GM12892 (cell line): Measurements from ENCODE around the gene ZCCHC2.

ENCODE experiments used
- DNase-seq: peaks from one replicate; pipeline ENCODE4 v3.0.0; 2011; ENCODE audit not compliant: insufficient read length
- FAIRE-seq: peaks from 2 replicates; lab custom pipeline; 2011; peaks lifted over from hg19 to GRCh38; lab: Jason Lieb, UNC
- POLR2A ChIP-seq: IDR thresholded peaks from 2 replicates; pipeline ENCODE4 v1.6.1; 2011; ENCODE audit warnings: low read depth, low read length, control low read depth
- POLR2AphosphoS5 ChIP-seq: IDR thresholded peaks from 2 replicates; pipeline ENCODE4 v1.6.1; 2011; ENCODE audit warnings: low read depth, low read length, control low read depth
- TAF1 ChIP-seq: IDR thresholded peaks from 2 replicates; pipeline ENCODE4 v1.6.1; 2011; ENCODE audit warnings: low read depth, mild to moderate bottlenecking, control low read depth, low read length, borderline replicate concordance

Gene ZCCHC2

GRCh38 chr18:62514570-62514969, 8.3 kb upstream of the ZCCHC2 start:
- TF ChIP-seq POLR2AphosphoS5 (no peak), TAF1 (no peak), POLR2A (no peak)
- no peak for DNase-seq
- no peak for FAIRE-seq

- DNase-seq (no peak), FAIRE-seq (no peak)
- TF ChIP-seq POLR2AphosphoS5, result no peak
- TF ChIP-seq POLR2A, result no peak
- no peak for TF ChIP-seq TAF1
Observed at GRCh38 chr18:62516242-62516641, 6.6 kb upstream of the ZCCHC2 start.

GRCh38 chr18:62518460-62519375, 4.1 kb upstream of the ZCCHC2 start:
- no peak for DNase-seq
- no peak for TF ChIP-seq TAF1
- no peak for FAIRE-seq

GRCh38 chr18:62519684-62520083, 3.1 kb upstream of the ZCCHC2 start:
- no peak for TF ChIP-seq POLR2A
- TF ChIP-seq TAF1, result no peak
- TF ChIP-seq POLR2AphosphoS5, result no peak
- FAIRE-seq (no peak), DNase-seq (no peak)

GRCh38 chr18:62521082-62521481, 1.7 kb upstream of the ZCCHC2 start:
- DNase-seq (no peak), FAIRE-seq (no peak)
- no peak for TF ChIP-seq POLR2A
- no peak for TF ChIP-seq TAF1
- no peak for TF ChIP-seq POLR2AphosphoS5

- DNase-seq (no peak), FAIRE-seq (no peak)
- no peak for TF ChIP-seq POLR2A
- no peak for TF ChIP-seq POLR2AphosphoS5
- TF ChIP-seq TAF1, result no peak
Observed at GRCh38 chr18:62521593-62521992, 1.2 kb upstream of the ZCCHC2 start.

- FAIRE-seq (no peak), DNase-seq (no peak)
Observed at GRCh38 chr18:62522178-62522503, 684 bp upstream of the ZCCHC2 start.

GRCh38 chr18:62523255-62523588, 397 bp downstream of the ZCCHC2 start:
- no peak for TF ChIP-seq POLR2A
- no peak for TF ChIP-seq TAF1
- TF ChIP-seq POLR2AphosphoS5, result no peak
- FAIRE-seq (no peak), DNase-seq (no peak)

More at GRCh38 chr18:62522178-62522503, 684 bp upstream of the ZCCHC2 start:
- TF ChIP-seq POLR2AphosphoS5 (no peak), POLR2A (no peak), TAF1 (no peak)

- TF ChIP-seq POLR2AphosphoS5, result no peak
- TF ChIP-seq POLR2A, result no peak
- TF ChIP-seq TAF1, result no peak
- DNase-seq (peak; percentile 18), FAIRE-seq (peak; percentile 33)
Observed at GRCh38 chr18:62523631-62524439, 1.0 kb downstream of the ZCCHC2 start.

GRCh38 chr18:62524440-62525200, 1.8 kb downstream of the ZCCHC2 start:
- DNase-seq, result peak; percentile 37

GRCh38 chr18:62525608-62526007, 2.8 kb downstream of the ZCCHC2 start:
- DNase-seq, result no peak
- TF ChIP-seq TAF1 (no peak), POLR2A (no peak), POLR2AphosphoS5 (no peak)
- peak; percentile 9 for FAIRE-seq

More at GRCh38 chr18:62524440-62525200, 1.8 kb downstream of the ZCCHC2 start:
- TF ChIP-seq POLR2A, result no peak
- TF ChIP-seq POLR2AphosphoS5, result no peak
- no peak for TF ChIP-seq TAF1
- FAIRE-seq, result peak; percentile 44
